ENCODE measurements around the gene CCNF.

The CCNF gene

DNA sequence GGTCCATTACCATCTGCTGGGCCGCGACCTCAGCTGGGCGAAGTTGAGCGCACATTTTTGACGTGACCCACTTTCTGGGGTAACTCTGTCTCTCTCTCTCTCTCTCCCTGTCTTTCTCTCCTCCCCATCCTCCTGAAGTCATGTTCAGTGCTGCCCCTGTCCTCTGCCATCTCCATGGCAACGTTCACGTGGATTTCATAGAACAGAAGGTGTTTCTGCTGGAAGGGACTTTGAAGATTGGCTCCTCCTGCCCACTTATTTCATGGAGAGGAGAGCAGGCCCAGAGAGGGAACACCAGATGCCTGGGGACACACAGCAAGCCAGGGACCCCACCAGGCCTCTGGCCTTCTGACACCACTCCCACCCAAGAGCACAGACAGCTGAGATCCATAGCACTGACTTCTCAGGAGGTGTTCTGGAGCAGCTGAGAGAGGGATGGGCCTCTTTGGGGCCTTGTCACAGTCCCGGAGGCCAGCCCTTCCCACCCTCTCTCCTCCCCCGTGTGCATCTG is 4.2 kb upstream of the CCNF start:
- intact Hi-C loops (cut with DNase I; ENCODE audit: low total_unique reads): loop anchor here (5.0 kb wide), 1 partner anchor 77 kb away; no protein-coding TSS in a partner anchor
- Histone ChIP-seq H3K27ac (no peak overlapping the region), H3K4me1 (peaks cover 0 to 10% (median 8%) of the 10 kb centered on the region in 4 donors), H3K27me3 (peaks cover 0 to 4% of the 10 kb centered on the region in 2 donors), H3K9me3 (no peaks in the 10 kb centered on the region), H3K36me3 (no peaks in the 10 kb centered on the region), H3K4me3 (no peak overlapping the region)
- DNase-seq: no peak
- TF ChIP-seq, protein P1, sequence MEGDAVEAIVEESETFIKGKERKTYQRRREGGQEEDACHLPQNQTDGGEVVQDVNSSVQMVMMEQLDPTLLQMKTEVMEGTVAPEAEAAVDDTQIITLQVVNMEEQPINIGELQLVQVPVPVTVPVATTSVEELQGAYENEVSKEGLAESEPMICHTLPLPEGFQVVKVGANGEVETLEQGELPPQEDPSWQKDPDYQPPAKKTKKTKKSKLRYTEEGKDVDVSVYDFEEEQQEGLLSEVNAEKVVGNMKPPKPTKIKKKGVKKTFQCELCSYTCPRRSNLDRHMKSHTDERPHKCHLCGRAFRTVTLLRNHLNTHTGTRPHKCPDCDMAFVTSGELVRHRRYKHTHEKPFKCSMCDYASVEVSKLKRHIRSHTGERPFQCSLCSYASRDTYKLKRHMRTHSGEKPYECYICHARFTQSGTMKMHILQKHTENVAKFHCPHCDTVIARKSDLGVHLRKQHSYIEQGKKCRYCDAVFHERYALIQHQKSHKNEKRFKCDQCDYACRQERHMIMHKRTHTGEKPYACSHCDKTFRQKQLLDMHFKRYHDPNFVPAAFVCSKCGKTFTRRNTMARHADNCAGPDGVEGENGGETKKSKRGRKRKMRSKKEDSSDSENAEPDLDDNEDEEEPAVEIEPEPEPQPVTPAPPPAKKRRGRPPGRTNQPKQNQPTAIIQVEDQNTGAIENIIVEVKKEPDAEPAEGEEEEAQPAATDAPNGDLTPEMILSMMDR (IDR thresholded peaks at IDR 0.05): no peak

DNA sequence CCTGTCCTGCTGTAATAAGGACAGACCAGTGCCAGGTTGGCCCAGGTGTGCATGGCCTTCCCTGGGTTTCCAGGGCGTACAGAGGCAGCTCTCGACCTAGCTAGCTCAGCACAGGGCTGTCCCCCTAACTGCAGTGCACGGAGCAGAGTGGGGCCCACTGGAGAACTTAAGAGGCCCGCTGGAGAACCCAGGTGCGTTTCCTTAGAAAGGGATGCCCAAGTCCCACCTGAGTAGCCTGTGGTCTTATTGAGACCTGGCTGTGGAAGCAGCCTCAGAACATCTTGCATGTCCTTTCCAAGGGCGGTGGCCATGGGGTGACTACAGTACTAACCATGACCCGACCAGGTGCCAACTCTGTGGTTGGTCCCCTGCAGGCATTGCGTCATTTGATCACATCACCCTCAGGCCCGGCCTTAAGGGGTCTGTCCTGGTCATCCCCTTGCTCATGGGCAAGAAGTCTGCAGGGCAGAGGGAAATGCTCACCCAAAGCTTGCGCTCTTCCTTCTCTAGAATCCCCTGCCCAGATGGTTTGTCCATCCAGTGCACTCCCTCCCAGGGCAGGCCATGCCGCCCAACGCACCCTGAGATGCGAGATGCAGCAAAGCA is 3.3 kb upstream of the CCNF start:
- peaks cover 0 to under 1% of the 10 kb centered on the region in 2 donors for H3K27me3 ChIP-seq
- H3K27ac ChIP-seq: no peak overlapping the region
- H3K36me3 ChIP-seq: no peaks in the 10 kb centered on the region
- TF ChIP-seq, protein P1 (IDR thresholded peaks at IDR 0.05): no peak
- H3K4me3 ChIP-seq: no peak overlapping the region
- DNase-seq: no peak
- no peaks in the 10 kb centered on the region for H3K9me3 ChIP-seq
- peaks cover 0 to 16% (median 13%) of the 10 kb centered on the region in 4 donors for H3K4me1 ChIP-seq
- intact Hi-C loops (cut with DNase I; ENCODE audit: low total_unique reads): loop anchor here (5.0 kb wide), 1 partner anchor 76 kb away; no protein-coding TSS in a partner anchor

DNA sequence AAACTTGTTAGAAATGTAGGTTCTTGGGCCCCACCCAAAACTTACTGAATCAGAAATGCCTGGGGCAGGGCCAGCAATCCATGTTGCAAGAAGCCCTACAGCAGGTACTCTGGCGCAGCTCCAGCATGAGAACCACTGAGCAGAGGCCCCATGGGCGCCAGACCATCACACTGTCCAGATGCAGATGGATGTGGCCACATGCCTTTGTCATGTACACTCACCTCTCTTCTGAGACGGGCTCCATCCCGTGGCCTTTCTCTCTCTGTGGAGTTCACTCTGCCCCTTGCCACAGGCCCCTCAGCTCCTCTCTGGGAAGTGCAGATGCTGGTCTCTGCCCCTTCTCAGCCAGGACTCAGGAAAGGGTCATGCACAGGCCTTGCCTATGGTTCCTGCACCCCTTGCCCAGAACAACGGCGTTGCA is 2.3 kb upstream of the CCNF start:
- Histone ChIP-seq H3K36me3 (peaks cover 0 to 2% (median 0%) of the 10 kb centered on the region in 3 donors), H3K27ac (no peak overlapping the region), H3K27me3 (no peaks in the 10 kb centered on the region), H3K9me3 (no peaks in the 10 kb centered on the region), H3K4me3 (no peak overlapping the region), H3K4me1 (peaks cover 0 to 16% (median 13%) of the 10 kb centered on the region in 4 donors)
- intact Hi-C loops (cut with DNase I; ENCODE audit: low total_unique reads): loop anchor here (5.0 kb wide), 1 partner anchor 75 kb away; no protein-coding TSS in a partner anchor
- DNase-seq: no peak
- TF ChIP-seq, protein P1 (IDR thresholded peaks at IDR 0.05): no peak

DNA sequence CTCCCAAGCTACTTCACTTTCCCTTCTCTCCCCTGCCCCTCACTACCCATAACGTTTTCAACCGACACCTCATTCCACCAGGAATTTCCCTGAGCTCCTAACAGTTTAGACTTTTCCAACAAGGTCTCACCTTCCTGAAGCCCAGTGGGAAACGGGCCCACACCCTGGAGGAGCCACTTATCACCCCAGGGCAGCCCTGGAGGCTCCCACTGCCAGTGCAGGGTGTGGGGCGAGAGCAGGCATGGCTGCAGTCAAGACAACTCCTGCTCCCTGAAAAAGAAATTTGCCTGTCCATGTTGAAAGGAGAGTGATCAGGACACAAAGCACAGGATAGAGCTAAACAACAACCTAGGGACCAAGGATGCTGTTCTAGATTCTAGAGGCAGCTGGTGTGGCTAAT is 1.7 kb upstream of the CCNF start:
- TF ChIP-seq, protein P1 (IDR thresholded peaks at IDR 0.05): no peak
- no peaks in the 10 kb centered on the region for H3K27me3 ChIP-seq
- H3K27ac ChIP-seq: no peak overlapping the region
- H3K4me3 ChIP-seq: no peak overlapping the region
- H3K36me3 ChIP-seq: peaks cover 0 to 8% (median 0%) of the 10 kb centered on the region in 3 donors
- DNase-seq: no peak
- H3K4me1 ChIP-seq: peaks cover 0 to 16% (median 13%) of the 10 kb centered on the region in 4 donors
- H3K9me3 ChIP-seq: no peaks in the 10 kb centered on the region
- intact Hi-C loops (cut with DNase I; ENCODE audit: low total_unique reads): loop anchor here (5.0 kb wide), 1 partner anchor 75 kb away; no protein-coding TSS in a partner anchor

DNA sequence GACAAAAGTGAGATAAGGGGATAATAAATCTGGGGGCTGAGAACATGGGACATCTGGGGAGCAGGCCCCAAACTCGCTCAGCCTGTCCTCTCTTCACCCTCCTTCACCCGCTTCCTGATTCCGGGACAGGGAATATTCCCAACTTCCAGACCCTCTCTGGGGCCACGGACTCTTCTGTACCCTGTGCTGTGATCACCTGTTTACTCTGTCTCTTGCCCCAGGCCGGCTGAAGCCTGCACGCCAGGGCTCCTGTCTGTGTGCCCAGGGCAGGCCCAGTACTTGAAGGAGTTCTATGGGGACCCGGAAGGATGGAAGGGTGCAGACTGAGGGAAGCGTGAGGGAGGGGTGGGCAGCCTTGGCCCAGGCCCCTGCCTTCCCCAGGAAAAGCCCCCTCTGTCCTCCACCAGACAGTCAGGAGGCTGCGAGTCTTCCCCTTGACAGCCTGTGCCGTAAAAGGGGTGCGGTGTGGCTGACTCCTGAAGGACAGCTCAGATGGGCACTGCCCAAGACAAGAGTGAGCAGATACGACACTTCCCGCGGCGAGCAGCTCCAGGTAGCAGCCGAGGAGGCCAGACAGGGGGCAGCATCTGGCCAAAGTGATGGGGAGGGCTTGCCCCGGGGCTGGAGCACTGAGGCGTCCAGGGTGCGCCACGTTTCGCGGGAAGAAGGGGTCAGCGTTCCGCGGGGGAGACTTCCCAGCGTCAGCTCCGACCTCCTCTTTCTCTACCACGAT is 1.0 kb upstream of the CCNF start:
- TF ChIP-seq, protein P1 (IDR thresholded peaks at IDR 0.05): no peak
- Histone ChIP-seq H3K9me3 (no peaks in the 10 kb centered on the region), H3K4me1 (peaks cover 0 to 16% (median 13%) of the 10 kb centered on the region in 4 donors), H3K27me3 (no peaks in the 10 kb centered on the region), H3K36me3 (peaks cover 0 to 15% (median 0%) of the 10 kb centered on the region in 3 donors), H3K27ac (peak overlapping the region; percentile 73 to 75), H3K4me3 (peak overlapping the region; percentile 63 to 96)
- peak; percentile 27 to 73 for DNase-seq
- intact Hi-C loops (cut with DNase I; ENCODE audit: low total_unique reads): loop anchor here (2.0 to 5.0 kb wide), 2 partner anchors 74 to 87 kb away; partner anchors contain the start of gene ABCA3
